ENCODE measurements around the gene CYP4F22. TPM values are rescaled to one million over a fixed set of nuclear protein-coding genes. Genes with fewer than 3 reads are reported as not detected.

CYP4F22 gene
- total RNA-seq, 1 experiment from 2014 or later, result not detected

GRCh38 chr19:15595069-15595468, 86.7 kb downstream of the CYP4F22 start:
- TF ChIP-seq CTCF (conservative IDR thresholded peaks at IDR 0.05), result no peak
- no peak overlapping the region for H3K9ac ChIP-seq (ENCODE audit: extremely low read depth, insufficient read length, low read length)
- H3K9me3 ChIP-seq (ENCODE audit: control insufficient read depth, low read depth, low read length), result peaks cover 52% of the 10 kb centered on the region
- H2BK12ac ChIP-seq (ENCODE audit: insufficient read length, low read depth, low read length), result no peak overlapping the region
- no peak overlapping the region for H3K18ac ChIP-seq (ENCODE audit: insufficient read length, low read depth, low read length)
- Mint-ChIP-seq H3K9me3 (peaks cover 66 to 68% of the 10 kb centered on the region in 2 experiments), H3K4me1 (no peaks in the 10 kb centered on the region), H3K36me3 (ENCODE audit: insufficient read depth in 1 of 3, low read depth in 3 of 3) (peaks cover under 1 to 20% (median 3%) of the 10 kb centered on the region in 3 experiments; a peak in 4 of 7 replicates), H3K4me3 (no peak overlapping the region), H3K27me3 (ENCODE audit: low read depth) (peaks cover 5% of the 10 kb centered on the region; the same call in 1 of the 2 replicates), H3K27ac (no peak overlapping the region)
- H3K4me2 ChIP-seq (ENCODE audit: insufficient read depth, insufficient read length, low read length), result no peak overlapping the region
- no peak overlapping the region for H2BK15ac ChIP-seq (ENCODE audit: low read depth, low read length)
- H3K23me2 ChIP-seq (ENCODE audit: insufficient read length, low read depth, low read length, poor library complexity, severe bottlenecking), result no peaks in the 10 kb centered on the region
- no peak overlapping the region for H3T11ph ChIP-seq (ENCODE audit: low read length)
- H3K27me3 ChIP-seq (ENCODE audit: insufficient read depth, low read length), result no peaks in the 10 kb centered on the region
- H4K8ac ChIP-seq (replicated peaks; ENCODE audit: insufficient read length, low read depth, low read length), result no peak overlapping the region
- no peaks in the 10 kb centered on the region for H4K20me1 ChIP-seq (ENCODE audit: control insufficient read depth, insufficient read depth, insufficient read length)
- H3K4ac ChIP-seq (ENCODE audit: low read depth, low read length), result no peak overlapping the region
- no peak overlapping the region for H2BK5ac ChIP-seq (ENCODE audit: insufficient read length, low read length)
- no peak overlapping the region for H3K56ac ChIP-seq (ENCODE audit: insufficient read length, low read depth, low read length)
- H2AFZ ChIP-seq (ENCODE audit: low read length), result no peak overlapping the region
- H3K23ac ChIP-seq (ENCODE audit: insufficient read length, low read depth, low read length), result no peak overlapping the region
- no peak for DNase-seq
- H3K4me1 ChIP-seq (ENCODE audit: insufficient read depth, low read length), result no peaks in the 10 kb centered on the region
- H3K79me1 ChIP-seq (ENCODE audit: insufficient read depth, low read depth, low read length, poor library complexity, severe bottlenecking), result no peaks in the 10 kb centered on the region
- H3K14ac ChIP-seq (ENCODE audit: insufficient read depth, low read length), result no peak overlapping the region
- H2BK120ac ChIP-seq (ENCODE audit: low read depth, low read length, poor library complexity, severe bottlenecking), result no peak overlapping the region
- no peak overlapping the region for H4K91ac ChIP-seq (ENCODE audit: insufficient read length, low read depth, low read length)
- no CpG with 5 or more reads among the region's 6 CpGs for WGBS (ENCODE audit: extremely low coverage, insufficient read length, low lambda C conversion rate)
- H4K5ac ChIP-seq (ENCODE audit: insufficient read length, low read depth, low read length), result no peak overlapping the region
- H2BK20ac ChIP-seq (ENCODE audit: low read depth, low read length, poor library complexity, severe bottlenecking), result no peak overlapping the region
- no peaks in the 10 kb centered on the region for H3K79me2 ChIP-seq (ENCODE audit: insufficient read depth, low read length)
- H2AK5ac ChIP-seq (ENCODE audit: insufficient read length, low read length), result no peak overlapping the region
- H3K27ac ChIP-seq (ENCODE audit: insufficient read length, low read depth, low read length), result no peak overlapping the region

Other genes starting within 250 kb of the CYP4F22 start
- gene BRD4, start 176.0 kb upstream of the CYP4F22 start, total RNA-seq (2021), result 144 TPM in 2 replicates
- gene AKAP8, start 128.7 kb upstream of the CYP4F22 start, total RNA-seq (2021), result 59.1 and 59.5 TPM in 2 replicates
- 110 and 123 TPM in 2 replicates for gene AKAP8L, start 89.5 kb upstream of the CYP4F22 start, total RNA-seq (2021)
- gene WIZ, start 58.6 kb upstream of the CYP4F22 start, total RNA-seq (2021), result 33.3 and 33.6 TPM in 2 replicates
- gene RASAL3, start 44.0 kb upstream of the CYP4F22 start, total RNA-seq (2021), result 0.26 and 1.9 TPM in 2 replicates
- not detected in 2 replicates for gene PGLYRP2, start 29.0 kb upstream of the CYP4F22 start, total RNA-seq (2021)
- not detected in 2 replicates for gene CYP4F8, start 106.7 kb downstream of the CYP4F22 start, total RNA-seq (2021)
- gene CYP4F3, start 132.4 kb downstream of the CYP4F22 start, total RNA-seq (2021), result not detected in 2 replicates
- not detected in 2 replicates for gene CYP4F12, start 164.6 kb downstream of the CYP4F22 start, total RNA-seq (2021)
- not detected in 2 replicates for gene OR10H2, start 219.5 kb downstream of the CYP4F22 start, total RNA-seq (2021)
- gene OR10H3, start 229.5 kb downstream of the CYP4F22 start, total RNA-seq (2021), result not detected in 2 replicates